T-cell (primary cell): ENCODE data around the gene AGBL1. TPM values are rescaled to one million over a fixed set of nuclear protein-coding genes. Genes with fewer than 3 reads are reported as not detected.

Experiments used
- ATAC-seq, 4 experiments: fragments of 200-7000 bp in 3 of 4; fragments of 150-1000 bp in 1 of 4; cut with Tn5 transposase; replicated peaks in 1 of 4; 1 replicate in 3 of 4; 2 replicates in 1 of 4; pipeline ENCODE4 v1.10.0; 2021; ENCODE audit warnings: moderate library complexity in 3 of 4, mild to moderate bottlenecking in 2 of 4, moderate number of reproducible peaks in 1 of 4
- CTCF ChIA-PET, 2 donors: fragments of 300-600 bp; sonication (Branson Sonifier 250); formaldehyde crosslinking; loops; one replicate each; lab custom pipeline; 2022; ENCODE audit warnings: antibody characterized with exemption in 2 of 2; lab: Charles Lee
- POLR2A ChIA-PET, 2 donors: fragments of 300-600 bp; sonication (Branson Sonifier 250); formaldehyde crosslinking; loops; one replicate each; lab custom pipeline; 2022; ENCODE audit warnings: antibody characterized with exemption in 2 of 2; lab: Charles Lee
- DNase-seq, 35 experiments: peaks; one replicate each; pipeline versions ENCODE4 v3.0.0 to v3.0.0-alpha.2; 2013 to 2023
- H3K27ac ChIP-seq: one replicate; pipeline ENCODE4 v1.5.1; 2013; ENCODE audit warnings: low read length
- H3K27me3 ChIP-seq, 2 experiments: replicated peaks in 1 of 2; 1 replicate in 1 of 2; 2 replicates in 1 of 2; pipeline versions ENCODE4 v1.6.1 to v1.7.0; 2013; ENCODE audit warnings: low read length in 1 of 2, mixed read lengths in 1 of 2; ENCODE audit not compliant: control insufficient read depth in 2 of 2, insufficient read depth in 2 of 2; ENCODE audit errors: extremely low read depth in 1 of 2
- H3K36me3 ChIP-seq, 2 donors: 1 replicate in 1 of 2; 2 replicates in 1 of 2; pipeline versions ENCODE4 v1.6.1 to v1.7.0; 2013; ENCODE audit warnings: low read length in 1 of 2; ENCODE audit not compliant: control insufficient read depth in 2 of 2, insufficient read depth in 1 of 2; ENCODE audit errors: extremely low read depth in 1 of 2
- H3K4me1 ChIP-seq, 2 experiments: 1 replicate in 1 of 2; 2 replicates in 1 of 2; pipeline versions ENCODE4 v1.6.1 to v1.7.0; 2013; ENCODE audit warnings: low read length in 2 of 2, mixed read lengths in 1 of 2; ENCODE audit not compliant: insufficient read depth in 2 of 2, control insufficient read depth in 1 of 2; ENCODE audit errors: extremely low read depth in 1 of 2
- H3K4me3 ChIP-seq, 2 donors: 1 replicate in 1 of 2; 2 replicates in 1 of 2; pipeline versions ENCODE4 v1.5.1 to v1.7.0; 2013; ENCODE audit warnings: mild to moderate bottlenecking in 2 of 2, low read length in 1 of 2, moderate library complexity in 1 of 2; ENCODE audit not compliant: control insufficient read depth in 1 of 2; ENCODE audit errors: extremely low read depth in 1 of 2
- H3K9me3 ChIP-seq: 2 replicates; pipeline ENCODE4 v1.7.0; 2013
- H3K27ac Mint-ChIP-seq, 2 donors: one replicate each; pipeline ENCODE4 v1.8.0; 2020 to 2021; ENCODE audit warnings: mild to moderate bottlenecking in 2 of 2, mixed read lengths in 2 of 2
- H3K27me3 Mint-ChIP-seq, 2 donors: one replicate each; pipeline ENCODE4 v1.8.0; 2021 to 2022; ENCODE audit warnings: mixed read lengths in 2 of 2
- H3K36me3 Mint-ChIP-seq: one replicate; pipeline ENCODE4 v1.8.0; 2021; ENCODE audit warnings: mixed read lengths
- H3K4me1 Mint-ChIP-seq, 3 donors: one replicate each; pipeline ENCODE4 v1.8.0; 2020 to 2022; ENCODE audit warnings: mixed read lengths in 3 of 3, mild to moderate bottlenecking in 1 of 3
- H3K4me3 Mint-ChIP-seq, 3 donors: one replicate each; pipeline ENCODE4 v1.8.0; 2020 to 2022; ENCODE audit warnings: mild to moderate bottlenecking in 3 of 3, mixed read lengths in 3 of 3, moderate library complexity in 3 of 3
- H3K9me3 Mint-ChIP-seq, 3 donors: one replicate each; pipeline ENCODE4 v1.8.0; 2020 to 2022; ENCODE audit warnings: mixed read lengths in 3 of 3
- WGBS: methylation state at CpG from one replicate; pipeline ENCODE4 v1.1.5; 2013; ENCODE audit warnings: missing lambda C conversion rate; ENCODE audit not compliant: insufficient coverage; 5-methylcytosine and 5-hydroxymethylcytosine counted together
- total RNA-seq, 35 experiments: library from RNA in 6 of 35; stranded (reverse) in 6 of 35; fragments of 120-200 nt in 1 of 35; gene quantifications; one replicate each; pipeline versions ENCODE4 v1.2.1 to v1.2.4 and lab custom pipeline; 2013 to 2026

The AGBL1 gene
- total RNA-seq, 5 donors from 2014 or later (not counting 1 experiment from before 2014, with no cell fraction given) = not detected

DNA sequence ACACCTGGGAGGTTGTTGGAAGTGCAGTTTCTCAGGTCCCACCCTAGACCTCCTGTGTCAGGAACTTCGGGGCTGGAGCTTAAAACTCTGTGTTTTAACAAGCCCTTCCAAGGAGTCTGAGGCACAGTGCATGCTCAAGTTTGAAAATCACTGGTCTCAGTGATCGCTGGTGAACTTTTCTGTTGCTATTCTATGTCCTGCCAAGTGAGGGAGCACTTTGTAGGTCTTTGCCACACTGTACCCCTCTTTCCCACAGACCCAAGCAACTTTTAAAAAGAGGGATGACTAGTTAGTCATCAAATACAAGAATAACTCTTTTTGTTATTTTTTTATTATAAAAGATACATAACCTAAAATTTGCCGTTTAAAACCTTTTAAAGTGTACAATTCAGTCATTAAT lies 133.7 kb downstream of the AGBL1 start:
- DNase-seq (no peak), ATAC-seq (no peak)
- H3K4me3 ChIP-seq = no peak overlapping the region
- H3K9me3 Mint-ChIP-seq = peaks cover 12 to 15% (median 15%) of the 10 kb centered on the region in 3 donors
- CTCF ChIA-PET = no interaction called here
- no peaks in the 10 kb centered on the region for H3K36me3 ChIP-seq
- no peak overlapping the region for H3K27ac ChIP-seq
- 46% methylated on average over 2 of the region's 3 CpGs for WGBS
- no peaks in the 10 kb centered on the region for H3K4me1 Mint-ChIP-seq
- H3K9me3 ChIP-seq = no peaks in the 10 kb centered on the region
- peaks cover 0 to 9% of the 10 kb centered on the region in 2 experiments for H3K27me3 ChIP-seq
- H3K4me1 ChIP-seq = no peaks in the 10 kb centered on the region
- POLR2A ChIA-PET = no interaction called here
- no peaks in the 10 kb centered on the region for H3K36me3 Mint-ChIP-seq
- no peak overlapping the region for H3K4me3 Mint-ChIP-seq
- H3K27me3 Mint-ChIP-seq = peaks cover 33 to 34% of the 10 kb centered on the region in 2 donors
- no peak overlapping the region for H3K27ac Mint-ChIP-seq

DNA sequence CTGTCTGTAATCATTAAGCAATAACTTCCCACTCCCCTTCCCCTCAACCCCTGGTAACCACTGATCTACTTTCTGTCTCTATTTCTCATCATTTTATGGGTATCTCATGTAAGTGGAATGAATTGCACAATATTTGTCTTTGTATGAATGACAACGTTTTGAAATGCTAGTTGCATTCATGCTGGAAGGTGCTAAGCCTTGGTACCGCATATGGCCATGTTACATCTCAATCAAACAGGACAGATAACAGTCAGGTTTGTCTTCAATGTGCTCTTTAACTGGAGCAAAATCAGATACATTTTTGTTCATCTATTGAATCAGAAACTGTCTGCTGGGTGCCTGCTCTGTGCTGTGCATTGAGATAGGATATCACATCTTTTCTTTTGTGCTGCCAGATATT lies 134.2 kb downstream of the AGBL1 start:
- H3K4me1 ChIP-seq = no peaks in the 10 kb centered on the region
- POLR2A ChIA-PET = no interaction called here
- peaks cover 0 to 9% of the 10 kb centered on the region in 2 experiments for H3K27me3 ChIP-seq
- Mint-ChIP-seq H3K4me1 (no peaks in the 10 kb centered on the region), H3K27me3 (peaks cover 30% of the 10 kb centered on the region in 2 donors), H3K27ac (no peak overlapping the region), H3K4me3 (no peak overlapping the region), H3K9me3 (peaks cover 12 to 15% (median 15%) of the 10 kb centered on the region in 3 donors), H3K36me3 (no peaks in the 10 kb centered on the region)
- H3K4me3 ChIP-seq = no peak overlapping the region
- CTCF ChIA-PET = no interaction called here
- no peak for ATAC-seq
- no peak overlapping the region for H3K27ac ChIP-seq
- WGBS = 100% methylated on average over 1 of the region's 2 CpGs
- DNase-seq = no peak
- no peaks in the 10 kb centered on the region for H3K9me3 ChIP-seq
- H3K36me3 ChIP-seq = no peaks in the 10 kb centered on the region

- WGBS = 90% methylated on average over 2 of the region's 3 CpGs
- peaks cover 14 to 32% of the 10 kb centered on the region in 2 donors for H3K27me3 Mint-ChIP-seq
- H3K9me3 Mint-ChIP-seq = peaks cover 12 to 15% (median 15%) of the 10 kb centered on the region in 3 donors
These were observed 141.4 kb downstream of the AGBL1 start for GRCh38 chr15:86221119-86221518.

GRCh38 chr15:86229306-86229705 lies 149.6 kb downstream of the AGBL1 start:
- 36% methylated on average over 1 of the region's 2 CpGs for WGBS
- Histone ChIP-seq H3K36me3 (no peaks in the 10 kb centered on the region), H3K9me3 (no peaks in the 10 kb centered on the region), H3K27me3 (peaks cover 6 to 19% of the 10 kb centered on the region in 2 experiments), H3K4me1 (peaks cover 0 to 2% of the 10 kb centered on the region in 2 experiments), H3K4me3 (no peak overlapping the region), H3K27ac (no peak overlapping the region)
- peaks cover 2 to 6% (median 4%) of the 10 kb centered on the region in 3 donors for H3K4me1 Mint-ChIP-seq
- H3K27me3 Mint-ChIP-seq = peaks cover 25 to 30% of the 10 kb centered on the region in 2 donors
- ChIA-PET POLR2A (no interaction called here), CTCF (no interaction called here)
- H3K4me3 Mint-ChIP-seq = no peak overlapping the region
- H3K36me3 Mint-ChIP-seq = no peaks in the 10 kb centered on the region
- H3K9me3 Mint-ChIP-seq = no peaks in the 10 kb centered on the region
- ATAC-seq (no peak), DNase-seq (no peak)
- no peak overlapping the region for H3K27ac Mint-ChIP-seq

More at GRCh38 chr15:86221119-86221518, 141.4 kb downstream of the AGBL1 start:
- ChIA-PET CTCF (no interaction called here), POLR2A (no interaction called here)
- DNase-seq (no peak), ATAC-seq (no peak)
- Mint-ChIP-seq H3K4me1 (no peaks in the 10 kb centered on the region), H3K27ac (no peak overlapping the region), H3K4me3 (no peak overlapping the region), H3K36me3 (no peaks in the 10 kb centered on the region)
- no peaks in the 10 kb centered on the region for H3K27me3 ChIP-seq
- H3K9me3 ChIP-seq = no peaks in the 10 kb centered on the region
- H3K4me3 ChIP-seq = no peak overlapping the region
- H3K36me3 ChIP-seq = no peaks in the 10 kb centered on the region
- H3K27ac ChIP-seq = no peak overlapping the region
- no peaks in the 10 kb centered on the region for H3K4me1 ChIP-seq

GRCh38 chr15:86229936-86230335 lies 150.3 kb downstream of the AGBL1 start:
- CTCF ChIA-PET = no interaction called here
- Histone ChIP-seq H3K27me3 (peaks cover 6 to 21% of the 10 kb centered on the region in 2 experiments), H3K4me3 (no peak overlapping the region)

DNA sequence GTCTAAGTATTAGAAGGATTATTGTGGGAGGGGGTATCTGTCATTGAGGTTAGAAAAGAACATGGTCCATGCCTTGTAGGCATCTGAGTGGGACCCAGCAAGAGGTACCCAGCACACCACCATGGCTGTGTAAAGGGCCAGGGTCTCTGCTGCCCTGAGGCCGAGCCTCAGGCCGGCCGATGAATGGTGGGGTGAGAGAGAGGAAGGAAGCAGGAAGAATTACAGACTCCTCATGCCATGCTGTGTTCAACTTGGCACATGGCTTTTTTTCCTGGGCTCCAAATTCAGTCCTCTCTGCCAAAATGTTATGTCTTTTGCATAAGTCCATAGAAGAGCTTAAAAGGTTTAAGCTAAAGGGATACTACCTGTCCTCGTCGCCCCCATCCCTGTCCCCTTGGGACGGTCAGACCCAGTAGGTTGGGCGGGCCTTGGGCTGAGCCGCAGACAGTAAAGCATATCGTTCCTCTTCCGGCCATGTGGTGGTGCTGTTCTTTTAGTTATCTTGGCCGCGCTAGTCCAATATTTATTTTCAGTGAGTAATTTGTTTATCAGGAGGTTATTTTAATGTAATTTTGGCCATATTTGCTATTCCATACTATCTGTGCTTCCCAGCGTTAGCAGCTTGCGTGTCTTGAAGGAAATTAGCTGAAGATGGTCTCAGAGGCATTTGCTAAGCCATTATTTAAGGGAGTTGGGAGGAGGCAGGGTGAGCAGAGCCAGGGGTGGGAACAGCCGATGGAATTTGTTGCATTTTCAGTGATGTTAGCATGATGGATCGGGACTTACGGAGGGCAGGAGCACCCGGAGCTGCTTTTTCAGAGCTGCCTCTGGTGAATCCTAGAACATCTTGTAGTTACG lies 152.4 kb downstream of the AGBL1 start:
- ChIA-PET CTCF (interaction anchor here (0.7 to 2.9 kb wide), 3 partner anchors 379 to 511 kb away, joined by 3 to 25 read pairs (median 3); no protein-coding TSS in a partner anchor), POLR2A (no interaction called here)
- H3K4me1 ChIP-seq = peaks cover 0 to 2% of the 10 kb centered on the region in 2 experiments
- 13% methylated on average over 7 of the region's 19 CpGs for WGBS
- no peak overlapping the region for H3K27ac ChIP-seq
- H3K27me3 ChIP-seq = peaks cover 9 to 21% of the 10 kb centered on the region in 2 experiments
- no peaks in the 10 kb centered on the region for H3K36me3 ChIP-seq
- H3K4me3 ChIP-seq = no peak overlapping the region
- no peaks in the 10 kb centered on the region for H3K9me3 ChIP-seq
- no peaks in the 10 kb centered on the region for H3K9me3 Mint-ChIP-seq
- peaks cover 28 to 31% of the 10 kb centered on the region in 2 donors for H3K27me3 Mint-ChIP-seq
- ATAC-seq (peak in 1 of 4 experiments; percentile 34), DNase-seq (peak in 24 of 35 experiments; percentile 0 to 64 (median 18))
- H3K4me1 Mint-ChIP-seq = peaks cover 2 to 6% (median 4%) of the 10 kb centered on the region in 3 donors
- no peak overlapping the region for H3K4me3 Mint-ChIP-seq
- no peaks in the 10 kb centered on the region for H3K36me3 Mint-ChIP-seq
- H3K27ac Mint-ChIP-seq = no peak overlapping the region

More at GRCh38 chr15:86229936-86230335, 150.3 kb downstream of the AGBL1 start:
- no peaks in the 10 kb centered on the region for H3K9me3 ChIP-seq
- no peaks in the 10 kb centered on the region for H3K36me3 ChIP-seq
- no peak for ATAC-seq
- POLR2A ChIA-PET = no interaction called here
- no peak for DNase-seq
- H3K36me3 Mint-ChIP-seq = no peaks in the 10 kb centered on the region
- WGBS = 22% methylated on average over 6 of the region's 6 CpGs
- H3K9me3 Mint-ChIP-seq = no peaks in the 10 kb centered on the region
- H3K27ac Mint-ChIP-seq = no peak overlapping the region
- H3K27me3 Mint-ChIP-seq = peaks cover 25 to 30% of the 10 kb centered on the region in 2 donors
- H3K4me1 Mint-ChIP-seq = peaks cover 2 to 6% (median 4%) of the 10 kb centered on the region in 3 donors
- no peak overlapping the region for H3K27ac ChIP-seq
- H3K4me3 Mint-ChIP-seq = no peak overlapping the region
- peaks cover 0 to 2% of the 10 kb centered on the region in 2 experiments for H3K4me1 ChIP-seq
